Calu3 (cell line): Measurements from ENCODE around the gene HPRT1. TPM values are rescaled to one million over a fixed set of nuclear protein-coding genes. Genes with fewer than 3 reads are reported as not detected.

Experiments used
- Bru-seq: library from RNA; stranded (reverse); fragments of 400-500 nt; gene quantifications from one replicate; lab custom pipeline; 2021; lab: Mats Ljungman, UMichigan
- BruChase-seq, 2 experiments: library from RNA; stranded (reverse); fragments of 400-500 nt; gene quantifications; one replicate each; lab custom pipeline; 2021; lab: Mats Ljungman, UMichigan
- BruUV-seq: library from RNA; stranded (reverse); fragments of 400-500 nt; replicated peaks from 2 replicates; lab custom pipeline; 2021; lab: Mats Ljungman, UMichigan
- CTCF ChIA-PET: fragments of 300-600 bp; sonication (Branson Sonifier 250); formaldehyde crosslinking; loops from one replicate; lab custom pipeline; 2022; ENCODE audit warnings: antibody characterized with exemption; lab: Charles Lee
- DNase-seq: peaks from one replicate; pipeline ENCODE4 v3.0.0; 2022
- H3K27ac Mint-ChIP-seq: one replicate; pipeline ENCODE4 v1.8.0; 2022; ENCODE audit warnings: mixed read lengths; ENCODE audit not compliant: unreplicated experiment
- H3K27me3 Mint-ChIP-seq: one replicate; pipeline ENCODE4 v1.8.0; 2022; ENCODE audit warnings: mixed read lengths; ENCODE audit not compliant: unreplicated experiment
- H3K36me3 Mint-ChIP-seq: one replicate; pipeline ENCODE4 v1.8.0; 2022; ENCODE audit warnings: mild to moderate bottlenecking, moderate library complexity, mixed read lengths; ENCODE audit not compliant: insufficient read depth, unreplicated experiment
- H3K4me1 Mint-ChIP-seq: one replicate; pipeline ENCODE4 v1.8.0; 2022; ENCODE audit warnings: mild to moderate bottlenecking, low read depth, mixed read lengths; ENCODE audit not compliant: unreplicated experiment
- H3K4me3 Mint-ChIP-seq: one replicate; pipeline ENCODE4 v1.8.0; 2022; ENCODE audit warnings: mild to moderate bottlenecking, low read depth, moderate library complexity, mixed read lengths; ENCODE audit not compliant: unreplicated experiment
- H3K9me3 Mint-ChIP-seq: one replicate; pipeline ENCODE4 v1.8.0; 2022; ENCODE audit warnings: low read depth, mixed read lengths; ENCODE audit not compliant: unreplicated experiment
- CTCF ChIP-seq: fragments of 200-600 bp; IDR thresholded peaks from one replicate; pipeline ENCODE4 v1.8.0; 2022; ENCODE audit warnings: antibody characterized with exemption; ENCODE audit not compliant: unreplicated experiment
- intact Hi-C: fragments of 100-400 bp; cut with micrococcal nuclease; formaldehyde crosslinking; loops from one replicate; pipeline ENCODE4 v1.10.0; 2022; ENCODE audit not compliant: unreplicated experiment
- long read RNA-seq: library from polyadenylated mRNA; stranded (forward); transcript quantifications from one replicate; pipeline ENCODE4 v2.0.0, GENCODE V29; 2022
- total RNA-seq: library from RNA; stranded (reverse); gene quantifications from 2 replicates; pipeline ENCODE4 v1.2.3, GENCODE V29; 2022

The HPRT1 gene
- total RNA-seq (64.8 and 75.0 TPM in 2 replicates), Bru-seq, nascent RNA (percentile 84 among the genes with signal in this experiment), BruChase-seq, experiment 1, labeled RNA remaining after a 6-hour chase (percentile 79 among the genes with signal in this experiment), BruChase-seq, experiment 2, labeled RNA remaining after a 2-hour chase (percentile 82 among the genes with signal in this experiment)
- long read RNA-seq, transcript HPRT1-201 (9 exons, 1,407 nt), result major isoform, 21 of 26 reads
- long read RNA-seq, partial matches to known transcripts, result 3 of 26 reads
- long read RNA-seq, other reads (novel, unspliced or antisense), result 2 of 26 reads

GRCh38 chrX:134460005-134460861, at the start of gene HPRT1:
TSS of gene HPRT1 (plus strand) at chrX:134460165. CDS start at chrX:134460312, 147 bp downstream.
- Mint-ChIP-seq H3K4me3 (peak within 1 kb of the TSS; percentile 85), H3K27ac (peak within 1 kb of the TSS; percentile 67), H3K36me3 (peaks cover 20% of the 10 kb centered on the region), H3K9me3 (no peaks in the 10 kb centered on the region), H3K4me1 (no peaks in the 10 kb centered on the region), H3K27me3 (no peaks in the 10 kb centered on the region)
- peak; percentile 81 for DNase-seq
- intact Hi-C loops, result no loop called here
- BruUV-seq, result no TSS peak
- TF ChIP-seq CTCF, result no peak
- CTCF ChIA-PET, result no interaction called here

- TF ChIP-seq CTCF, result no peak
- Mint-ChIP-seq H3K27me3 (no peaks in the 10 kb centered on the region), H3K36me3 (peaks cover 6% of the 10 kb centered on the region), H3K4me3 (no peak overlapping the region), H3K4me1 (no peaks in the 10 kb centered on the region), H3K9me3 (no peaks in the 10 kb centered on the region), H3K27ac (no peak overlapping the region)
- no TSS peak for BruUV-seq
- intact Hi-C loops, result no loop called here
- no peak for DNase-seq
- CTCF ChIA-PET, result no interaction called here
Observed at GRCh38 chrX:134416087-134416486, 43.9 kb upstream of the HPRT1 start.

- no peak overlapping the region for H3K27ac Mint-ChIP-seq
- no peak for TF ChIP-seq CTCF
- H3K4me1 Mint-ChIP-seq, result no peaks in the 10 kb centered on the region
- TSS peak; percentile 21 for BruUV-seq
- no peaks in the 10 kb centered on the region for H3K27me3 Mint-ChIP-seq
- DNase-seq, result no peak
- H3K36me3 Mint-ChIP-seq, result peaks cover 6% of the 10 kb centered on the region
- CTCF ChIA-PET, result no interaction called here
- no peaks in the 10 kb centered on the region for H3K9me3 Mint-ChIP-seq
- intact Hi-C loops, result no loop called here
- H3K4me3 Mint-ChIP-seq, result no peak overlapping the region
Observed at GRCh38 chrX:134418317-134419113, 41.5 kb upstream of the HPRT1 start.

GRCh38 chrX:134419784-134420183, 40.2 kb upstream of the HPRT1 start:
- no peaks in the 10 kb centered on the region for H3K27me3 Mint-ChIP-seq
- BruUV-seq, result no TSS peak
- TF ChIP-seq CTCF, result no peak
- no peak for DNase-seq
- intact Hi-C loops, result no loop called here
- CTCF ChIA-PET, result no interaction called here
- no peak overlapping the region for H3K4me3 Mint-ChIP-seq
- no peak overlapping the region for H3K27ac Mint-ChIP-seq
- H3K9me3 Mint-ChIP-seq, result no peaks in the 10 kb centered on the region
- peaks cover 6% of the 10 kb centered on the region for H3K36me3 Mint-ChIP-seq
- H3K4me1 Mint-ChIP-seq, result no peaks in the 10 kb centered on the region
